Thyroid gland (tissue), 4 donors: ENCODE results near the gene GRIA1.

Source experiments
- POLR2A ChIP-seq, 2 donors: fragments of 450-650 bp; IDR thresholded peaks; one replicate each; pipeline ENCODE4 v1.6.1; 2017; ENCODE audit warnings: antibody characterized with exemption in 2 of 2, mild to moderate bottlenecking in 2 of 2, moderate library complexity in 1 of 2
- TF ChIP-seq, protein P1 (sequence below), 6 experiments: fragments of 200-600 bp in 3 of 6; fragments of 450-650 bp in 3 of 6; sonication (generic) in 3 of 6; IDR thresholded peaks; one replicate each; pipeline ENCODE4 v1.5.1; 2016 to 2019; ENCODE audit warnings: antibody characterized with exemption in 6 of 6, mild to moderate bottlenecking in 2 of 6, inconsistent platforms in 1 of 6, moderate library complexity in 1 of 6

DNA sequence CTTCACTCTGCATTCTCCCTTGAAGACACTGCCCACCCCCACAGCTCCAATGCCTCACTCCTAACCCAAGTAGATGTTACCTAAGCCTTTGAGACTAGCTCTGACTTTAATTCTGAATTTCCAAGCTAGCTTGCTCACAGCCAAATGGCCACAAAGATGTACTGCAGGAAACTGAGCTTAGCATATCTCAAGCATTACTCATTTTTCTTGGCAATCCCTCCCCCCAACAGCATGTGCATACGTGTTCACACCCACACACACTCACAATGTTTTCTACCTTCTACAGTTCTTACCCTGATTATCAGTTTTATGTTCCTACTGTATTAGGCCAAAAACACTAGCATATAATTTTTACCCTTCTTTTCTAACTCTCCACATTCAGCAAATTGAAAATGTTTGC is 13.7 kb upstream of the GRIA1 start:
- TF ChIP-seq, protein P1, sequence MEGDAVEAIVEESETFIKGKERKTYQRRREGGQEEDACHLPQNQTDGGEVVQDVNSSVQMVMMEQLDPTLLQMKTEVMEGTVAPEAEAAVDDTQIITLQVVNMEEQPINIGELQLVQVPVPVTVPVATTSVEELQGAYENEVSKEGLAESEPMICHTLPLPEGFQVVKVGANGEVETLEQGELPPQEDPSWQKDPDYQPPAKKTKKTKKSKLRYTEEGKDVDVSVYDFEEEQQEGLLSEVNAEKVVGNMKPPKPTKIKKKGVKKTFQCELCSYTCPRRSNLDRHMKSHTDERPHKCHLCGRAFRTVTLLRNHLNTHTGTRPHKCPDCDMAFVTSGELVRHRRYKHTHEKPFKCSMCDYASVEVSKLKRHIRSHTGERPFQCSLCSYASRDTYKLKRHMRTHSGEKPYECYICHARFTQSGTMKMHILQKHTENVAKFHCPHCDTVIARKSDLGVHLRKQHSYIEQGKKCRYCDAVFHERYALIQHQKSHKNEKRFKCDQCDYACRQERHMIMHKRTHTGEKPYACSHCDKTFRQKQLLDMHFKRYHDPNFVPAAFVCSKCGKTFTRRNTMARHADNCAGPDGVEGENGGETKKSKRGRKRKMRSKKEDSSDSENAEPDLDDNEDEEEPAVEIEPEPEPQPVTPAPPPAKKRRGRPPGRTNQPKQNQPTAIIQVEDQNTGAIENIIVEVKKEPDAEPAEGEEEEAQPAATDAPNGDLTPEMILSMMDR (IDR thresholded peaks at IDR 0.05) = no peak
- TF ChIP-seq POLR2A (IDR thresholded peaks at IDR 0.05) = no peak
